GM21381 (cell line): Measurements from ENCODE around the gene TTC33.
A peak's percentile ranks its signal among the peaks of the same experiment; 100 is the strongest.

Source experiments
- ATAC-seq: cut with Tn5 transposase; IDR thresholded peaks from one replicate; pipeline ENCODE4 v1.9.1; 2021; ENCODE audit warnings: mild to moderate bottlenecking, moderate library complexity; ENCODE audit not compliant: unreplicated experiment

TTC33 gene

DNA sequence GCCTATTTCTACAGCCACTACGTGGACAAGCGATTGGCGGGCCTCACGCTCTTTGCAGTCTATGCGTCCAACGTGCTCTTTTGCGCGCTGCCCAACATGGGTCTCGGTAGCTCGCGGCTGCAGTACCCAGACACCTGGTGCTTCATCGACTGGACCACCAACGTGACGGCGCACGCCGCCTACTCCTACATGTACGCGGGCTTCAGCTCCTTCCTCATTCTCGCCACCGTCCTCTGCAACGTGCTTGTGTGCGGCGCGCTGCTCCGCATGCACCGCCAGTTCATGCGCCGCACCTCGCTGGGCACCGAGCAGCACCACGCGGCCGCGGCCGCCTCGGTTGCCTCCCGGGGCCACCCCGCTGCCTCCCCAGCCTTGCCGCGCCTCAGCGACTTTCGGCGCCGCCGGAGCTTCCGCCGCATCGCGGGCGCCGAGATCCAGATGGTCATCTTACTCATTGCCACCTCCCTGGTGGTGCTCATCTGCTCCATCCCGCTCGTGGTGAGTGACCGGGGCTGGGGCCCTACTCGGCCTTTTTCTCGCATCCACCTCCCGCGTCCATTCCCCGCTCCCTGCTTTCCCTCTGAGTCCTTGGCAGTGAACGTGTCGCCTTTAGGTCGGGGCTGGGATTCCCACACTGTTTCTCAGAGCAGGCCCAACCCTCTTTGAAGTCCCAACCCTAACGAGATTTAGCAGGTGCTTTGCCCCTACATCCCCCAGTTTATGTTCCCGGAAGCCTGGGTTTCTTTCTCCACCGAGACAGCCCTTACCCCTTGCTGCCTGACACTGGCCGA lies 74.2 kb downstream of the TTC33 start:
- ATAC-seq = no peak

DNA sequence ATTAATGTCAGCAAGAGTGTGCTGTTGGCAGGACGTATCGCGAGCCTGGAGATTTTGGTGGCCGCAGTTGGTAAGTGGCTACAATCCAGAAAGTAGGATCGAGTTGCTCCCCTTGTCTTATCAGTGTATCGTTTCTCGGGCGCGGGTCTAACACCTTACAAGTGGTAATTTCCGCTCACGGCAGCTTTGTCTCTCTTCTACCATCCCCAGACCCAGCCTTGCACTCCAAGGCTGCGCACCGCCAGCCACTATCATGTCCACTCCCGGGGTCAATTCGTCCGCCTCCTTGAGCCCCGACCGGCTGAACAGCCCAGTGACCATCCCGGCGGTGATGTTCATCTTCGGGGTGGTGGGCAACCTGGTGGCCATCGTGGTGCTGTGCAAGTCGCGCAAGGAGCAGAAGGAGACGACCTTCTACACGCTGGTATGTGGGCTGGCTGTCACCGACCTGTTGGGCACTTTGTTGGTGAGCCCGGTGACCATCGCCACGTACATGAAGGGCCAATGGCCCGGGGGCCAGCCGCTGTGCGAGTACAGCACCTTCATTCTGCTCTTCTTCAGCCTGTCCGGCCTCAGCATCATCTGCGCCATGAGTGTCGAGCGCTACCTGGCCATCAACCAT lies 74.9 kb downstream of the TTC33 start:
- no peak for ATAC-seq

DNA sequence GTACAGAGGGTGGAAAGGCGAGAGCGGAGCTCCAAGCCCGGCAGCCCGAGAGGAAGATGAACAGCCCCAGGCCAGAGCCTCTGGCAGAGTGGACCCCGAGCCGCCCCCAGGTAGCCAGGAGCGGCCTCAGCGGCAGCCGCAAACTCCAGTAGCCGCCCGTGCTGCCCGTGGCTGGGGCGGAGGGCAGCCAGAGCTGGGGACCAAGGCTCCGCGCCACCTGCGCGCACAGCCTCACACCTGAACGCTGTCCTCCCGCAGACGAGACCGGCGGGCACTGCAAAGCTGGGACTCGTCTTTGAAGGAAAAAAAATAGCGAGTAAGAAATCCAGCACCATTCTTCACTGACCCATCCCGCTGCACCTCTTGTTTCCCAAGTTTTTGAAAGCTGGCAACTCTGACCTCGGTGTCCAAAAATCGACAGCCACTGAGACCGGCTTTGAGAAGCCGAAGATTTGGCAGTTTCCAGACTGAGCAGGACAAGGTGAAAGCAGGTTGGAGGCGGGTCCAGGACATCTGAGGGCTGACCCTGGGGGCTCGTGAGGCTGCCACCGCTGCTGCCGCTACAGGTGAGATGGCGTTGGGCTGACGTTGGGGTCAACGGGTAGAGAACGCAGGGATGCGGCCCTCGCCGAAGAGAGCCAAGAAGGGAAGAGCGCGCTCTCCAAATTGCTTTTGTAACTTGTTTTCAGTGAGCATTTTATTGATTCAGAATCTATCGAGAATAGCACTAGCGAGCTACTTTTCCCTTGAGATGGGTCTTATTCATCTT lies 75.7 kb downstream of the TTC33 start, which contains the start of gene PTGER4:
Gene PTGER4 (plus strand): TSS at position 3 of the 769 bp plus-strand sequence. CDS start 1,079 bp downstream, outside the sequence.
- ATAC-seq = peak; percentile 31

DNA sequence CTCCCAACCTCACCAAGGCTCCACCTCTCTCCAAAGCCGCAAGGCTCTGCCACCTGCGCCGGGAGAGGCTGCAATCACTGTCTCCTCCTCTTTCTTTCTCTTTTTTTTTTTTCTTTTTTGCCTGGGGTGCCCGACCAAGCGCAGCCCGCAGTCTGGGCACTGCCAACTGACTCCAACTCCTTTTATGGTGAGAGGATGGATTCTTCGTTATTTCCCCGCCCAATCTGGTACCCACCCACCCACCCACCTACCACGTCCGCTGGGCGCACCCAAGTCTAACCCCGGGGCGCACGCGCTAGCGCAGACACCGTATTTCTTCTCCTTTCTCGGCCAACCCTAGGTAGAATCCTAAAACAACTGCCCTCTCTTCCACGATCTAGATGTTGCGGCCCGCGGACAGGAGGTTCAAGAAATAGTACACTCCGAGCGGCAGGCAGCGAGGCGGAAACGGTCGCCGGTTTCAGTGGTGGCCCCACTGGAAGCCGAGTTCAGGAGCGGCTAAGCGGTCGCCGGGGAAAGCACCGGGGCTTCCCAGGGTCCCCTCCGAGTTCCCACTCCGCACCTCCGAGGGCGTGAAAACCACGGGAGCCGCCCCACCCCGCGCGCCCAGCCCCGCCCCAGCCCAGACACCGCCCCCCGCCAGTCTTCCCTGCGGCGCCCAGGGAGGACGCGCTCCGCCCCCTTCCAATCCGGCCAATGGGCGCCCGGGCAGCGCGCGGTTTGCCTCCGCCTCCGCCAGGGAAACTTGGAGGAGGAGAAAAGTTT lies 76.4 kb downstream of the TTC33 start:
- ATAC-seq = peak; percentile 64

DNA sequence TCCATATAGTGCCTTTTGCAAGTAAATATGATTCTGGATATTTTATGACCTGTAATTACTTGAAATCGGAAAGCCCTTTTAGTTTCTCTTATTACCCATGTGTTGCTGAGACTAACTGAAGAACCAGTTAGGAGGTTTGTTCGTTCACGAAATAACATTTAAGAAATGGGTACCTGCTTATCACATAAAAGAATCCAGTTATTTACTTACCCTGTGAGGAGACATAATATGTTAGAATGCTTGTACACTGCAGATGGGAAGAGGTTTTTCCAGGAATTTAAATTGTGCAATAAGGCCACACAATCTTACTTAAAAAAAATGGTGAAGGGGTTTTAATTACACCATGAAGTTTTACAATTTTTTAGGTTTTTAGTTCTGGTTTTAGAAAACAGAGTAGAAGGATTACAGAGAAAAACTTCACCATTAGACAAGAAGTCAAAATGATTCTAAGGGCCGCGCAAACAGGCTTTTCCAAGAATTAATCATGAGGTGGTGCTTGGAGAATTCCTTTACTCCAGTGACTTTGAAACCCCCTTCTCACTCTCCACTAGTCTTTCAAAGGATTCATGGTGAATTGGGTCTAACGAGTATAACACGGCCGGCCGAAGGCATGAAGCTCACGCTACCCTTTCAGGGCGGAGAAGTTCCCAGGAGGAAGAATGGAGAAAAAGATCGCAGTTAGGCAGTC lies 77.2 kb downstream of the TTC33 start:
- ATAC-seq = no peak

DNA sequence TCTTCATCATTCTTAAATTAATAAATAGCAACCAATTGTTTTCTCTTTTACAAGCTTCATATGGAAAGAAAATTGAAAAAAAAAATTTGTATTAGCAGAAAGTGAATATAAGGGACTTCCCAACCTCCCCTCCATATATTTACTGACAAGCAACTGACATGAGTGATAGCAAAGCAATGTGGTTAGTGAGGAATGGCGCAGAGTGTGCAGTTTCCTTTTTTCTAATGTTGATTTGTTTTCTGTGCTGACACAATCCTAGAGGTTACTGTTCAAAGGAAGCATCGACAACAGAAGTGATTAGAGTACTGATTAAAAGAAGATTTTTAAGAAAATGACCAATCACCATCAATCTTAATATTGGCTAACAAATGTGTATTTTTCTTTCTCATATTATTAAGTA lies 77.7 kb downstream of the TTC33 start:
- no peak for ATAC-seq

DNA sequence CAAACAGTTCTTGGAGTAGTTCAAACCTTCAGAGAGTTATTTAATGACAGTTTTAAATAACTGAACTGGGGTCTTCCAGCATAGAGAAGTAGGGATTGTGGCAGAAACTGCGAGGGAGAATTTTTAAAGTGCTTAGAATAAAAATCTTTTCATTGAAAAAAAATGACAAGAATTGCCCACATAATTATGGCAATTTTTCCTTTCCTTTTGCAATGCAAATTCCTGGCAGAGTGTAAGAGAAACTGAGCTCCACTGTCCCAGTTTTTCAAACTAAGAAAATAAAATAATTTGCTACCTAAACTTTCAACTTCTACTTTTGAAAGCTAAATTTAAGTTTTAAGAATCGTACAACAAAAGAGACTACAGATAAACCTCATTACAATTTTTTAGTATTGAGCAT lies 78.3 kb downstream of the TTC33 start:
- ATAC-seq = no peak

DNA sequence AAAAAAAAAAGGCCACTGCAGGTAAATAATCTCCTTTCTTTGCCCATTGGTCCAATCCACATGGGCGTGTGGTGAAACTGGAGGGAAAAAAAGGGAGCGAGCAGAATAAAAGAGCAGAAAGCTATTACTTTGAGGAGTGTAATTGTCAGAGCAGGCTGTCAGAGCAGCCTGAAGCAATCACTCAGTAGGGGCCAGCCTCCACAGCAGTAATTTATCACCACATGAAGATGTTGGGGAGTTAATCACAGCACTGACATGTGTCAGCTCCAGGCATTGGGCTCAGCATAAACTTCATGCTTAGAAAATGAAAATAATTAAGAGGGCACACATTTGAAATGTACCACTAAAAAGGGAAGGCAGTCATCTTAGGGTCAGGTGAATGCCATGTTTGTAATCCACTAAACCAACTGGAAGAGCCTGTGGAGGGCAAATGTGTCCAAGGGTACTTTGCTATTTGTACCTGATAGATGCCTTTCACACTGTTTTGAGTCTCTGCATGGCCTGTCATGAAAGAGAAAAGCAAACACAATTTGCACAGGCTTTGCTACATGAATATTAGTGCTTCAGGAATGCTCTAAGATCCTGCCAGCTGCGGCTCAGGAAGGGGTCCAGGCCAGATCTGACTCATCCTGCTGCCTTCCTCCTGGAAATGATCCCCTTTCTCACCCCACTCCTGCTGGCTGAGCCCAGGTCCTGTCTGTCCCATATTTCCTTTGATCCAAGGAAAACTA lies 79.0 kb downstream of the TTC33 start:
- no peak for ATAC-seq

DNA sequence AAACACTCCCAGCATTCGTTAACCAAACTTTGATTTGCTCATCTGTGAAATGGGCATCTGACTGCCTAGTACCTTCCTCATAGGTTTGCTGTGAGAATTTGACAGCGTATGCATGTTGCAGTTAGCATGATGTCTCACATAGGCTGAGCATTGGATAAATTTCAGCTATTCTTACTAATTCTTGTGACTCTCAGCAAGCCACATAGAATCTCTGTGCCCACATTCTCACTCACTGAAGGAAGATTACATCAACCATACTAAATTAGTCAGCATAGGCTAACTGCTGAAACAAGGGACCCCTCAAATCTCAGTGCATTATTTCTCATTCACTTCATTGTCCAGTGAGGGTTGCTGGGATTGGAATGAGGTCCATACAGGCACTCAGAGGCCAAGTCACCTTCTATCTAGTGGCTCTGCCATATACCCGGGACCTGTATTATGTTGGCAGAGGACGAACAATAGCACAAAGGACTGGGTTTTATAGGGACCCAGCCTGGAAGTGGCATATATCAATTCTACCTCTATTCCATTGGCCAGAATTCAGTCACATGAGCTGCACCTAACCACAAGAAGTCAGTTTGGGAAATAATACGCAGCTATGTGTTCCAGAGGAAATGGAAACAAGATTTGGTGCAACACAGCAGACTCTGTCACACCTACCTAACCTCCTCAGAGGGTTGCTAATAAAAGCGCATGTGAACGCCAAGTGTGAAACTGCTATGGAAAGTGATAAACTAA lies 80.2 kb downstream of the TTC33 start:
- no peak for ATAC-seq

DNA sequence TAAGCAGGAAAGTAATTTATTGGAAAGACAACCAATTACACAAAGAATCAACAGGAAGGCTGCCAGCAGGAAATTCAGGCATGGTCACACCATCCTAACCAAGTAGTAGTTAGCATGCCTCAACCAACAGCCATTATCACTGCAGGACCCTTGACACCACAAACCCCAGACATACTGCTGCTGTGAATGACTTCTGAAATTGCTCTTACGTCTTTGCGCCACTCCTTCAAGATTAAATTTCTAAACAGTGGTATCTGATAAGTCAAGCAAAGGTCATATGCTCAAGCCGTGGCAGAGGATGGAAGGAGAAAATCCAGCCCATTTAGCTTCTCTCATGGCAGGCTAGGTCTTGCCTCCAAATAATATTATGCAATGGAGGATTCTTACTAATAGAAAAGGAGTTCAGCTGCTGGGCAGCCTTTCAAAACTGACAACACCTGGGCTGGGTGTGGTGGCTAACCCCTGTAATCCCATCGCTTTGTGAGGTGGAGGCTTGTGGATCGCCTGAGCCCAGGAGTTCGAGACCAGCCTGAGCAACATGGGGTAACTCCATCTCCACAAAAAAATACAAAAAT lies 81.0 kb downstream of the TTC33 start:
- ATAC-seq = no peak

DNA sequence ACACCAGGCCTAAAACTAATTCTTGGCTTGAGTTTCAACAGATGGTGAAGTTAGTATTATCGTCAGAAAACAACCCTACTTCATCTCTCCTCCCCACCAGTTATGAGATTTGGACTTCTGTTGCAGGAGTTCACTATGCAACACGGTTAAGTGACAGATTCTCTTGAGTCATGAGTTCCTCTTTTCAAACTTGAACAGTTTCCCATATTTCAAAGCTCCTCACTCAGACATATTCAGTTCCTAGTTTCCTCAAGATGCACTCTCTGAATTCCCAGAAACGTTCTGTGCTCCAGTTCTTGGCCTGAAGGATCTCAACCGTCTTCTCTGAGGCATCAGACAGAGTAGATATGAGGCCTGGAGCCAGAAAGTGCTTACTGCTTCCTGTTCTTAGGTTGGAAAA lies 83.3 kb downstream of the TTC33 start:
- no peak for ATAC-seq

DNA sequence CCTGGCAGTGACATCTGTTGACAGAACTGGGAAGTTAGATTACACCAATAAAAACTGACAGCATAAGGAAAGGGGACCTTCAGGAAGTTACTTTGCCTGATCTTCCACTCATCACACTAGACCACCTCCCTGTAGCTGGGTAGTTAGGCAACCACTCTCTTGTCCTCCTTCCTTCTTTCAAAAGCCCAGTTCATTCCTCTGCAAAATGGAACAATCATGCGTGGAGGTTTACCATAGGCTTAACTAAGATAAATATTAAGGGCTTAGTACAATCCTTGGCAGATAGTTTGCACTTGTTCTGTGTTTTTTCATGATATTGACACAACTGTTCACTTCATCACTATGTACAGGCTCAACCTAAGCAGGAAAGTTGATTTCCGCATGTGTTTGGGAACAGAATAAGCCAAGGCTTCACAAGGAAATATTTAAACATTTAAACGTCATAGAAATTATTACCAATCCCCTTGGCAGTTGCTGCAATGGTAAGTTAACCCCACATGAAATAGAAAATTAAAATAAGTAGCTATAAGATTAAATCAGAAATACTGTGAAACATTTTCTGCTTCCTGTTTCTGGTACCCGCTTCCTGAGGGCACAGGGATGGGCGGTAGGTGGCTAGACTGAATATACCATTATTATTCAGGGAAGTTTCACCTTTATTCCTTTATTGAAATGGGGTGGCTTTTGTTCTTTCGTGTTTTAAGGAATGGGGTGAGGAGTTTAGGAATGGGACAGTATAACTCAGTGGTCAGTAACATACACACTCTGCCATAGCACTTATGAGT lies 86.0 kb downstream of the TTC33 start:
- ATAC-seq = no peak

DNA sequence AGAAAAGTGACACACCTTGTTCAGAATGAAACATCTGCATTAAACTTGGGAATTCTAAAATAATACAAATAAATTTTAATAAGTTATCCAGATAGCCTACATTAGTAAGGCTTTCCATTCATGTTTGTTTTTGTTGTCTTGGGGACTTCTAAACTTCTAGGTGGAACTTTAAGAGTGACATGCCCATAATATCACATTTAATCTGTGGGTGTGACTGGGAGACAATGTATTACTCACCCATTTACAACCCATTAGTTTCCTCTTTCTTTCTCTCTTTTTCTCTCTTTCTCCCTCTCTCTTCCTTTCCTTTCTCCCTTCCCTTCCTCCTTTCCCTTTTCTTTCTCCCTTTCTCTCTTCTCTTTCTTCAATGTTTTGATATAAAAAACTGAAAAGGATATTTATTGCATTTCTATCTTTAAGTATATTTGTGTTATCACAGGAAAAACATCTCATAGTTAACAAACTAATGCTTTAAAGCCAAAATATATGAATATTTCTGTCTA lies 88.5 kb downstream of the TTC33 start:
- ATAC-seq = no peak

DNA sequence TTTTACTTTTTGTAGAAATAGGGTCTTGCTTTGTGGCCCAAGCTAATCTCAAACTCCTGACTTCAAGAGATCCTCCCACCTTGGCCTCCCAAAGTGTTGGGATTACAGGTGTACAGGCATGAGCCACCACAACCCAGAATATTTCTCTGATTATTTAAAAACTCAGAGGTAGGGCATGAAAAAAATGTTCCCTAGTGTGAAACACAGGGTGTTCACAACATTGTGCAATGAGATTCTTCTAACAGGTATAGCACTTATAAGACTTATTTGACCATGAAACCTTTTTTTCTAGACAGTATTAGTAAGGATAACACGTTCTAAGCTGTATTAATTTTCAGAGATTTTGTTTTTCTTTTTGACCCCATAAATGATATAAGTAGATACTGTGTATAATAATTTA lies 89.1 kb downstream of the TTC33 start:
- ATAC-seq = no peak

DNA sequence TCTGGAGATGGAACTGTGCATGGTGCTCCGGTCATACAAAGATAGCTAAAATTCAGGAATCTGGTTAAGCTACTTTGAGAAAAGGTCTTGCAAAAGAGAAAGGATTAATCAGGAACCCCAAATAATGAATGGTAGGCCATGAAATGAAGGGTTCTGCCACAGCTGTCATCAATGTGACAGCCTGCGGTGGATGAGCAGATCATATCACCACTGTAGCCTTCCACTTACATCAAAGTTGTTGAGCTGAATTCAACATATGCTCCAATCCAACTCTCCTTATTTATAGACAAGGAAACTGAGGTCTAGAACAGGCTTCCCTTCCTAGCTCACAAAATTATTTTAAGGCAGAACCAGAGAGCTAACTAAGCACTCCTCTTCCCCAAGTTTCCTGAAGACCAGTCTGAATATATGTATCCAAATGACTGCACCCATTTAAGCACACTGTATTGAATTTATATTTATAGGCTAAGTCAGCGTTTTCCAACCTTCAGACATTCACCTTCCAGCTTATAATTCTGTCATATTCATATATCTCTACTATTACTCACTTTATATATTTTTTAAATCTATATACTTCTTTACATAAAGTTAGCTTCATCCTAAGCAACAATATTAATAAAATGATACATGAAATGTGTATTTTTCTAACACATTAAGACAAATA lies 90.0 kb downstream of the TTC33 start:
- ATAC-seq = no peak

DNA sequence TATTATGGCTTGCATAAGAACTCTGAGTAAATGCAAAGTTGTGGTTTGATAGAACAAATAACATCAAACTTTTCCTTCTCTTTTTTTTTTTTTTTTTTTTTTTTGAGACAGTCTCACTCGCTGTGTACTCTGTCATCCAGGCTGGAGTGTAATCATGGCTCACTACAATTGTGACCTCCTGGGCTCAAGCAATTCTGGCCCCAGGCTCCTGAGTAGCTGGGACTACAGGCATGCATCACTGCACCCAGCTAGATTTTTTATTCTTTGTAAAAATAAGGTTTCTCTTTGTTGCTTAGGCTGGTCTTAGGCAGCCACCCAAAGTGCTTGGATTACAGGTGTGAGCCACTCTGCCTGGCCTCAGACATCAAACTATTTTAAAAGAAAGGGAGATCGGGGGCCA lies 95.0 kb downstream of the TTC33 start:
- ATAC-seq = no peak

DNA sequence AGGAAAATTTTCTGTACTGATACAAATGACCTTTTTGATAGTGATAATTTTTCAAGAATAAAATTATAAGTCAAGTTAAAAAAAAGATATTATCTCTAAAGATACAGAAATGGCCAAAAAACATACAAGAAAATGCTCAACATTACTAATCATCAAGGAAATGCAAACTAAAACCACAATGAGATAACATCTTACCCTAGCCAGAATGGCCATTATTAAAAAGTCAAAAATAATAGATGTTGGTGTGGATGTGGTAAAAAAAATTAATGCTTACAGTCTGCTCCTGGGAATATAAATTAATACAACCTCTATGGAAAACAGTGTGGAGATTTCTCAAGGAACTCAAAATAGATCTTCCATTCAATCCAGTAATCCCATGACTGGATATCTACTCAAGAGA lies 99.0 kb downstream of the TTC33 start:
- ATAC-seq = no peak
